KMS-11 (cell line): ENCODE measurements around the gene IFIT3.

ENCODE experiments used
- H2AFZ ChIP-seq: fragments of 200-600 bp; sonication (generic); 2 replicates; pipeline ENCODE4 v1.6.1; 2016; ENCODE audit warnings: antibody characterized with exemption, mixed run types, low read depth
- H3K27ac ChIP-seq: fragments of 200-600 bp; sonication (generic); 2 replicates; pipeline ENCODE4 v1.6.1; 2016; ENCODE audit warnings: mild to moderate bottlenecking, mixed run types
- H3K27me3 ChIP-seq: fragments of 200-600 bp; sonication (generic); 2 replicates; pipeline ENCODE4 v1.6.1; 2017; ENCODE audit warnings: mild to moderate bottlenecking, low read depth, mixed run types, moderate library complexity; ENCODE audit not compliant: insufficient read depth
- H3K36me3 ChIP-seq: fragments of 200-600 bp; sonication (generic); 2 replicates; pipeline ENCODE4 v1.6.1; 2017; ENCODE audit warnings: mild to moderate bottlenecking, mixed run types; ENCODE audit not compliant: insufficient read depth
- H3K4me1 ChIP-seq: fragments of 200-600 bp; sonication (generic); 2 replicates; pipeline ENCODE4 v1.6.1; 2016; ENCODE audit warnings: mild to moderate bottlenecking, low read depth, mixed run types; ENCODE audit not compliant: poor library complexity, severe bottlenecking
- H3K4me2 ChIP-seq: fragments of 200-600 bp; sonication (generic); 2 replicates; pipeline ENCODE4 v1.7.0; 2016; ENCODE audit warnings: mild to moderate bottlenecking, mixed run types
- H3K4me3 ChIP-seq: fragments of 200-600 bp; sonication (generic); IDR thresholded peaks from 2 replicates; pipeline ENCODE4 v1.6.1; 2017; ENCODE audit warnings: low read depth, low read length, mixed read lengths; ENCODE audit not compliant: insufficient read depth
- H3K79me2 ChIP-seq: fragments of 200-600 bp; sonication (generic); 2 replicates; pipeline ENCODE4 v1.6.1; 2016; ENCODE audit warnings: low read depth, mixed run types; ENCODE audit not compliant: insufficient read depth
- H3K9ac ChIP-seq: fragments of 200-600 bp; sonication (generic); 2 replicates; pipeline ENCODE4 v1.6.1; 2016; ENCODE audit warnings: mild to moderate bottlenecking, mixed run types
- H4K20me1 ChIP-seq: fragments of 200-600 bp; sonication (generic); 2 replicates; pipeline ENCODE4 v1.6.1; 2016; ENCODE audit warnings: mild to moderate bottlenecking, mixed run types; ENCODE audit not compliant: insufficient read depth
- TF ChIP-seq, protein P1 (sequence below): fragments of 200-600 bp; sonication (generic); conservative IDR thresholded peaks from 2 replicates; pipeline ENCODE4 v1.6.1; 2017; ENCODE audit warnings: low read depth, mild to moderate bottlenecking, antibody characterized with exemption, low read length, moderate library complexity, mixed read lengths

Gene IFIT3

DNA sequence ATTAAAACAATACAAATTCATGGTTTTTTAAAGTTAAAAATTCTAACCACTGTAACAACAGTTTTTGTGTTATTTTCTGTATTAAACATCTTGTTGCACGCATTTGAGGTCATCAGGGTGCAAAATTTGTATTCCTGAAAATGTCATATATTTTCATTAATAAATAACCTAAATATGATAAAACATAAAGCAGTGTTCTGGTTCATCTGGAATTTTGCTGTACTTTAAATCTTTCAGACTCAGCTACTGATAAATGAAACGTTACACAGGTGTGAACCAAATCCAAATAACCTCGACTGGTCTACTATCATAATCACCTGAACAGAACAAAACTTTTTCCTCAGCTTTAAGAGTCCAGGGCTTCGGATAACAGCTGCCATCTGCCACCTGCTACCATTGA is 19.1 kb upstream of the IFIT3 start:
- Histone ChIP-seq H4K20me1 (no peaks in the 10 kb centered on the region), H3K4me2 (no peak overlapping the region), H3K4me1 (no peaks in the 10 kb centered on the region), H3K79me2 (no peaks in the 10 kb centered on the region), H3K27ac (no peak overlapping the region), H3K4me3 (no peak overlapping the region), H3K36me3 (no peaks in the 10 kb centered on the region), H3K27me3 (no peaks in the 10 kb centered on the region), H3K9ac (no peak overlapping the region), H2AFZ (no peak overlapping the region)
- TF ChIP-seq, protein P1, sequence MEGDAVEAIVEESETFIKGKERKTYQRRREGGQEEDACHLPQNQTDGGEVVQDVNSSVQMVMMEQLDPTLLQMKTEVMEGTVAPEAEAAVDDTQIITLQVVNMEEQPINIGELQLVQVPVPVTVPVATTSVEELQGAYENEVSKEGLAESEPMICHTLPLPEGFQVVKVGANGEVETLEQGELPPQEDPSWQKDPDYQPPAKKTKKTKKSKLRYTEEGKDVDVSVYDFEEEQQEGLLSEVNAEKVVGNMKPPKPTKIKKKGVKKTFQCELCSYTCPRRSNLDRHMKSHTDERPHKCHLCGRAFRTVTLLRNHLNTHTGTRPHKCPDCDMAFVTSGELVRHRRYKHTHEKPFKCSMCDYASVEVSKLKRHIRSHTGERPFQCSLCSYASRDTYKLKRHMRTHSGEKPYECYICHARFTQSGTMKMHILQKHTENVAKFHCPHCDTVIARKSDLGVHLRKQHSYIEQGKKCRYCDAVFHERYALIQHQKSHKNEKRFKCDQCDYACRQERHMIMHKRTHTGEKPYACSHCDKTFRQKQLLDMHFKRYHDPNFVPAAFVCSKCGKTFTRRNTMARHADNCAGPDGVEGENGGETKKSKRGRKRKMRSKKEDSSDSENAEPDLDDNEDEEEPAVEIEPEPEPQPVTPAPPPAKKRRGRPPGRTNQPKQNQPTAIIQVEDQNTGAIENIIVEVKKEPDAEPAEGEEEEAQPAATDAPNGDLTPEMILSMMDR = no peak

DNA sequence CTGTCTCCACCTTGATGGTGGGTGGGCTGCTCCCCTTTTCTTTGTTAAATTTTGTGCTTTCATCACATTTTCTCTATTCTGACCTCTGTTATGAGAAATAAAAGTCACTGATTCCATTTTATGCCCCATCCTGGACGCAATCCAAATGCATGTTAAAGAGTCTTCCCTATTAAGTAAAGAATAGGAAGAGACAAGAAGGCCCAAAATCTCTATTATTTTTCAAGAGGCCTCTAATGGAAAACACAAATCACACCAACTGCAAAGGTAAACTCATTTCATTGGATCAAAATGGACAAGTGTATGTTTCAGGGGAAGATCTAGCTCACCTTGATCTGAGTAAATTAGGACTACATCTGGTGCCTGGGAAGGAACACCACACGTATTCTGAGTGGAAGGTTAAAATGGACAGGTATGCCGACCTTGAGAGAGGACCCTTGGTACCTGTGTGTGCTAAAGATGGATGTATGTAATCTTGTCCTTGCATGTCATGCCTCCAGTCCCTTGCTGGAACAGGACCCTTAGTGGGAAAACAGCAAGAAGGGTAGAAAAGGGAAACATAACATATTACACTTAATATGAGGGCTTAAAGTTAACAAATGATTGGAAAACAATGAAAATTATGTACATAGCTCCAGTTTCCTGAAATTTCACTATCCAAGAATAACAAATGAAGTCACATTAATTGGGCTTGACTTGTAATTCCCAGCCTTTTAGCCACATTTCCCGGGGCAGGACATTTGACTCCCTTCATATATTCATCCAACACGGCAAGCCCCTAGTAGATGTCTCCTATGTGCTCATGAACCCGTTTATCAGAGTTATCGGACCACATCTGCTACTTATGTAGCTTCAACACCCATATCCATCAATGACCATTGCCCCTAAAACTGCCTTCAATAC is 18.4 kb upstream of the IFIT3 start:
- H3K27ac ChIP-seq = no peak overlapping the region
- H3K9ac ChIP-seq = no peak overlapping the region
- H4K20me1 ChIP-seq = no peaks in the 10 kb centered on the region
- H3K27me3 ChIP-seq = no peaks in the 10 kb centered on the region
- H3K4me2 ChIP-seq = no peak overlapping the region
- no peaks in the 10 kb centered on the region for H3K36me3 ChIP-seq
- no peak overlapping the region for H2AFZ ChIP-seq
- H3K4me1 ChIP-seq = no peaks in the 10 kb centered on the region
- H3K79me2 ChIP-seq = no peaks in the 10 kb centered on the region
- no peak overlapping the region for H3K4me3 ChIP-seq
- TF ChIP-seq, protein P1 = no peak

DNA sequence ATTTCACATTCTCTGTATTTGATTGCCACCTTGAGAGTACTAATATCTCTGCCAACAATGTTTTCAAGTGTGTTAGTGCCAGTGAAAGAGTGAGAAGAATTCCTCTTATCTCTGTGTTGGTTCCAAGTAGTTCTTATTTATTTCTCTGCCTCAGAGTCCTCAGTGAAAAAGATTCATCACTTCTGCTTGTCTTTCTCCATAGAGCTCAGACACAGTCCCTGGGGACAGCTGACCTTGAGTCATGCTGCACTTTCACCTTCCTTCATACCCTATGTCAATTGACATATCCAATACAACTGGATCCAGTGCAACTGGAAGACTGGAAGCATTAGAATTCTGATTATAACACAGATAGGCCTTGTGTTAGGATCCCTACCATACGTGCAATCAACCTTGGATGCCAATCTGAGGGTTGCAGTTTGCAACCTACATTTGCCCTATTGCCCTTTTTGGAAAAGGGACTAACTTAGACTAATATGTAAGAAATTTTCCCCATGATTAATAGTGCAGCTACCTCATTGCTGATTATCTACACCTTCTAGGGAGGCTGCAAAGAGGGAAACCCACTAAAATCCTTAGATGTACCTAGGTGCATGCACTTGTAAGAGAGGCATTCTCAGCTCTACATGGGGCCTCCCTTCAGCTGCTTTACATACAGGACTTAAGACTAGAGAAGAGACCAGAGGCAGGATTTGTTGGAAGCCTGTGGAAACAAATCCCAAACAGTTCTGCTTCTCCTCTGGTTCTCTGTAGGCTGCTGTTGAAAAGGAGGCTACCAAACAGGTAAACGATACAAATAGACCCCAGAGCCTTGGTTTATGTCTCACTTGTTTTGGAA is 17.5 kb upstream of the IFIT3 start:
- Histone ChIP-seq H3K4me2 (no peak overlapping the region), H3K4me1 (no peaks in the 10 kb centered on the region), H2AFZ (no peak overlapping the region), H4K20me1 (no peaks in the 10 kb centered on the region), H3K27me3 (no peaks in the 10 kb centered on the region), H3K36me3 (no peaks in the 10 kb centered on the region), H3K9ac (no peak overlapping the region), H3K4me3 (no peak overlapping the region), H3K79me2 (no peaks in the 10 kb centered on the region), H3K27ac (no peak overlapping the region)
- TF ChIP-seq, protein P1 = no peak

DNA sequence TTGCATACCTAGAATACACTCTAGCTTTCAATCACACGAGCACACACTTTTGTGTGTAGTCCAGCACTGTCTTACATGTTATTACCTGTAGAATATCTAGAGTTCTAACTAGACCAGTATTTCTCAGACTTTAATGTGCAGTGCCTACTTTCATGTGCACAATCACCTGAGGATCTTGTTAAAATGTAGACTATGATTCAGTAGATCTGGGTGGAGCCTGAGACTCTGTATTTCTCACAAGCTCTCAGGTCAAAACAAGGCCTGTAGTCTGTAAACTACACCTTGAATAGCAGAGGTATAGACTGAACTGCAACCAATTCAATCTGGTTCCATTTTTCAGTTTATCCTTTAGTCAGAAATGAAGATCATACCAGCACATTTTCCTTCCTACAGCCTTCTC is 14.8 kb upstream of the IFIT3 start:
- TF ChIP-seq, protein P1 = no peak
- no peaks in the 10 kb centered on the region for H3K36me3 ChIP-seq
- no peak overlapping the region for H3K4me2 ChIP-seq
- no peak overlapping the region for H3K9ac ChIP-seq
- no peaks in the 10 kb centered on the region for H4K20me1 ChIP-seq
- H3K27me3 ChIP-seq = no peaks in the 10 kb centered on the region
- H3K79me2 ChIP-seq = no peaks in the 10 kb centered on the region
- H3K27ac ChIP-seq = no peak overlapping the region
- no peak overlapping the region for H3K4me3 ChIP-seq
- H2AFZ ChIP-seq = no peak overlapping the region
- no peaks in the 10 kb centered on the region for H3K4me1 ChIP-seq
